Choroid plexus epithelial cell (primary cell): ENCODE data around the gene COX7B2.

Experiments
- DNase-seq: peaks from one replicate; pipeline ENCODE4 v3.0.0-alpha.2; 2010; ENCODE audit warnings: low read depth
- H3K4me3 ChIP-seq: 2 replicates; pipeline ENCODE4 v1.5.1; 2011; ENCODE audit warnings: low read depth, mild to moderate bottlenecking, control low read depth, low read length, moderate library complexity
- CTCF ChIP-seq: conservative IDR thresholded peaks from 2 replicates; pipeline ENCODE4 v1.5.1; 2011; ENCODE audit warnings: low read depth, mild to moderate bottlenecking, control low read depth, inconsistent platforms, low read length, moderate library complexity

COX7B2 gene

GRCh38 chr4:46836584-46836983, 72.5 kb downstream of the COX7B2 start:
- TF ChIP-seq CTCF: no peak
- DNase-seq: no peak
- no peak overlapping the region for H3K4me3 ChIP-seq

- no peak for TF ChIP-seq CTCF
- DNase-seq: no peak
Measured at GRCh38 chr4:46830971-46831454, 78.0 kb downstream of the COX7B2 start.

GRCh38 chr4:46820154-46820553, 88.9 kb downstream of the COX7B2 start:
- no peak overlapping the region for H3K4me3 ChIP-seq
- no peak for TF ChIP-seq CTCF
- DNase-seq: no peak

More at GRCh38 chr4:46830971-46831454, 78.0 kb downstream of the COX7B2 start:
- H3K4me3 ChIP-seq: no peak overlapping the region

GRCh38 chr4:46819095-46819494, 90.0 kb downstream of the COX7B2 start:
- TF ChIP-seq CTCF: no peak
- H3K4me3 ChIP-seq: no peak overlapping the region
- no peak for DNase-seq

GRCh38 chr4:46818604-46819003, 90.4 kb downstream of the COX7B2 start:
- no peak for DNase-seq
- no peak for TF ChIP-seq CTCF

GRCh38 chr4:46817806-46818205, 91.2 kb downstream of the COX7B2 start:
- TF ChIP-seq CTCF: no peak
- DNase-seq: no peak
- no peak overlapping the region for H3K4me3 ChIP-seq

More at GRCh38 chr4:46818604-46819003, 90.4 kb downstream of the COX7B2 start:
- H3K4me3 ChIP-seq: no peak overlapping the region

GRCh38 chr4:46804781-46805413, 104.1 kb downstream of the COX7B2 start:
- no peak overlapping the region for H3K4me3 ChIP-seq
- DNase-seq: no peak
- TF ChIP-seq CTCF: no peak
